Glomerular visceral epithelial cell (primary cell): ENCODE results near the gene CCDC175.

Source experiments
- DNase-seq: peaks from one replicate; pipeline ENCODE4 v3.0.0-alpha.2; 2016; ENCODE audit errors: extremely low spot score

CCDC175 gene

GRCh38 chr14:59482541-59483331, 93.9 kb downstream of the CCDC175 start:
- peak; percentile 95 for DNase-seq

- DNase-seq, result peak; percentile 5
Measured at GRCh38 chr14:59481871-59482540, 94.6 kb downstream of the CCDC175 start.

GRCh38 chr14:59481407-59481806, 95.2 kb downstream of the CCDC175 start:
- DNase-seq, result no peak

GRCh38 chr14:59480166-59480565, 96.4 kb downstream of the CCDC175 start:
- DNase-seq, result no peak

GRCh38 chr14:59478540-59478939, 98.1 kb downstream of the CCDC175 start:
- no peak for DNase-seq

GRCh38 chr14:59475709-59476108, 100.9 kb downstream of the CCDC175 start:
- no peak for DNase-seq

- DNase-seq, result peak; percentile 61
Measured at GRCh38 chr14:59474172-59474571, 102.4 kb downstream of the CCDC175 start.

GRCh38 chr14:59465316-59466135, 111.1 kb downstream of the CCDC175 start, which contains the start of gene GPR135:
GPR135 (minus strand) TSS chr14:59465380; CDS start chr14:59465226, 154 bp downstream.
- no peak for DNase-seq

- DNase-seq, result peak; percentile 6
Measured at GRCh38 chr14:59464486-59465315, 111.9 kb downstream of the CCDC175 start.

- no peak for DNase-seq
Measured at GRCh38 chr14:59463787-59464485, 112.7 kb downstream of the CCDC175 start.

GRCh38 chr14:59461891-59462290, 114.7 kb downstream of the CCDC175 start:
- DNase-seq, result no peak

GRCh38 chr14:59460378-59460777, 116.2 kb downstream of the CCDC175 start:
- no peak for DNase-seq

- DNase-seq, result no peak
Measured at GRCh38 chr14:59458486-59458885, 118.1 kb downstream of the CCDC175 start.

GRCh38 chr14:59455411-59455810, 121.2 kb downstream of the CCDC175 start:
- no peak for DNase-seq
